ENCODE data around the gene RNF227. TPM values are rescaled to one million over a fixed set of nuclear protein-coding genes. Genes with fewer than 3 reads are reported as not detected.

RNF227 gene
- total and polyA plus RNA-seq, 2 of the 13 experiments (the other 11 are each of a cell fraction or from before 2014, with no cell fraction given), result 0.20 to 0.79 TPM

DNA sequence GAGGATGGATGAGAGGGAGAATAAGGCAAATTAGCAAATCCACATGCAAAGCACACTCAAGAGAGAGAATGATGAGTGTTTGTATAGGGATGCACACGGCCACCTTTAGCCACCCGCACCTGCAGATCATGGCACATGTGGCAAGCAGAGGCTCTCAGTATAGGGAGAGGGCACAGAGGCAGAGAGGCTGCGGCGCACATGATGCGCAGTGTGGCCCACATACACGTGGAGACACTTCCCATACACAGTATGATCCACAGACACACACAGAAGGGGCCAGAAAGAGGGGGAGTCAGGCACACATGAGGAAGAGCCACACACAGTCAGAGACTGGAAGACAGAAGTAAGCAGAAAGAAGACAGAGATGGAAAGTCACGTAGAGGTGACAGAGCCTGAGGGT is 34.0 kb downstream of the RNF227 start:
- peaks cover 37% of the 10 kb centered on the region for H3K4me1 ChIP-seq (ENCODE audit: insufficient read depth, low read length)
- in situ Hi-C loops (cut with HindIII; ENCODE audit: extremely low pct_ligation_motif_present, low pct_unique_long_range_greater_than_20kb) (no loop called here), intact Hi-C loops (cut with micrococcal nuclease; ENCODE audit: unreplicated experiment) (no loop called here)
- no peaks in the 10 kb centered on the region for H3K79me2 ChIP-seq (ENCODE audit: insufficient read depth, low read length)
- ATAC-seq (no peak), FAIRE-seq (no peak), DNase-seq (ENCODE audit: low spot score) (no peak)
- no peak overlapping the region for H3K4me3 ChIP-seq (replicated peaks in 1 of 3; ENCODE audit: insufficient read depth in 1 of 3, low read depth in 2 of 3, low read length in 3 of 3)
- H3K4me2 ChIP-seq (ENCODE audit: low read depth, low read length), result no peak overlapping the region
- POLR2A ChIA-PET, result interaction anchor here (1.1 kb wide), 1 partner anchor 25 kb away, joined by 3 read pairs; the partner anchor contains the start of gene NAA38
- H3K9me3 ChIP-seq (ENCODE audit: low read length), result no peaks in the 10 kb centered on the region
- 76% methylated on average over 7 of the region's 7 CpGs for WGBS (ENCODE audit: low lambda C conversion rate)
- H2AFZ ChIP-seq (ENCODE audit: low read length), result no peak overlapping the region
- BruUV-seq (replicated peaks), result no TSS peak
- CTCF ChIA-PET (ENCODE audit: low intra/inter-chr PET ratio, low total read pairs), result no interaction called here
- H4K20me1 ChIP-seq (ENCODE audit: insufficient read depth, low read length), result no peaks in the 10 kb centered on the region
- H3K9ac ChIP-seq (ENCODE audit: insufficient read depth, low read depth, low read length), result no peak overlapping the region
- no peaks in the 10 kb centered on the region for H3K36me3 ChIP-seq (replicated peaks in 1 of 2; ENCODE audit: control insufficient read depth in 1 of 2, insufficient read depth in 2 of 2, low read length in 2 of 2)
- H3K27me3 ChIP-seq (ENCODE audit: control insufficient read depth in 1 of 2, insufficient read depth in 2 of 2, low read length in 2 of 2), result peaks cover 1 to 22% of the 10 kb centered on the region in 2 experiments; a peak in 2 of 5 replicates
- H3K27ac ChIP-seq (ENCODE audit: extremely low read length, insufficient read depth, low read length), result no peak overlapping the region
- TF ChIP-seq ZNF879 (CRISPR knock-in tag; IDR thresholded peaks at IDR 0.05) (no peak), ZBTB20 (CRISPR knock-in tag; IDR thresholded peaks at IDR 0.05; ENCODE audit: borderline replicate concordance, low read depth) (no peak), PHB2 (IDR thresholded peaks at IDR 0.05; ENCODE audit: partially characterized antibody) (no peak), MEIS2 (CRISPR knock-in tag; IDR thresholded peaks at IDR 0.05) (no peak), ZFP62 (CRISPR knock-in tag; IDR thresholded peaks at IDR 0.05) (no peak), XRCC5 (optimal IDR thresholded peaks at IDR 0.05; ENCODE audit: low read length) (no peak), ZSCAN31 (CRISPR knock-in tag; IDR thresholded peaks at IDR 0.05; ENCODE audit: low read depth) (no peak), HNRNPH1 (optimal IDR thresholded peaks at IDR 0.05; ENCODE audit: low read depth, low read length) (no peak), RBAK (CRISPR knock-in tag; IDR thresholded peaks at IDR 0.05) (no peak)
- TF ChIP-seq, protein P1, sequence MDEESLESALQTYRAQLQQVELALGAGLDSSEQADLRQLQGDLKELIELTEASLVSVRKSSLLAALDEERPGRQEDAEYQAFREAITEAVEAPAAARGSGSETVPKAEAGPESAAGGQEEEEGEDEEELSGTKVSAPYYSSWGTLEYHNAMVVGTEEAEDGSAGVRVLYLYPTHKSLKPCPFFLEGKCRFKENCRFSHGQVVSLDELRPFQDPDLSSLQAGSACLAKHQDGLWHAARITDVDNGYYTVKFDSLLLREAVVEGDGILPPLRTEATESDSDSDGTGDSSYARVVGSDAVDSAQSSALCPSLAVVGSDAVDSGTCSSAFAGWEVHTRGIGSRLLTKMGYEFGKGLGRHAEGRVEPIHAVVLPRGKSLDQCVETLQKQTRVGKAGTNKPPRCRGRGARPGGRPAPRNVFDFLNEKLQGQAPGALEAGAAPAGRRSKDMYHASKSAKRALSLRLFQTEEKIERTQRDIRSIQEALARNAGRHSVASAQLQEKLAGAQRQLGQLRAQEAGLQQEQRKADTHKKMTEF (CRISPR knock-in tag; IDR thresholded peaks at IDR 0.05), result no peak
- TF ChIP-seq, protein P2, sequence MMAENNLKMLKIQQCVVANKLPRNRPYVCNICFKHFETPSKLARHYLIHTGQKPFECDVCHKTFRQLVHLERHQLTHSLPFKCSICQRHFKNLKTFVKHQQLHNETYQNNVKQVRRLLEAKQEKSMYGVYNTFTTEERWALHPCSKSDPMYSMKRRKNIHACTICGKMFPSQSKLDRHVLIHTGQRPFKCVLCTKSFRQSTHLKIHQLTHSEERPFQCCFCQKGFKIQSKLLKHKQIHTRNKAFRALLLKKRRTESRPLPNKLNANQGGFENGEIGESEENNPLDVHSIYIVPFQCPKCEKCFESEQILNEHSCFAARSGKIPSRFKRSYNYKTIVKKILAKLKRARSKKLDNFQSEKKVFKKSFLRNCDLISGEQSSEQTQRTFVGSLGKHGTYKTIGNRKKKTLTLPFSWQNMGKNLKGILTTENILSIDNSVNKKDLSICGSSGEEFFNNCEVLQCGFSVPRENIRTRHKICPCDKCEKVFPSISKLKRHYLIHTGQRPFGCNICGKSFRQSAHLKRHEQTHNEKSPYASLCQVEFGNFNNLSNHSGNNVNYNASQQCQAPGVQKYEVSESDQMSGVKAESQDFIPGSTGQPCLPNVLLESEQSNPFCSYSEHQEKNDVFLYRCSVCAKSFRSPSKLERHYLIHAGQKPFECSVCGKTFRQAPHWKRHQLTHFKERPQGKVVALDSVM (CRISPR knock-in tag; IDR thresholded peaks at IDR 0.05), result no peak
- TF ChIP-seq, protein P3, sequence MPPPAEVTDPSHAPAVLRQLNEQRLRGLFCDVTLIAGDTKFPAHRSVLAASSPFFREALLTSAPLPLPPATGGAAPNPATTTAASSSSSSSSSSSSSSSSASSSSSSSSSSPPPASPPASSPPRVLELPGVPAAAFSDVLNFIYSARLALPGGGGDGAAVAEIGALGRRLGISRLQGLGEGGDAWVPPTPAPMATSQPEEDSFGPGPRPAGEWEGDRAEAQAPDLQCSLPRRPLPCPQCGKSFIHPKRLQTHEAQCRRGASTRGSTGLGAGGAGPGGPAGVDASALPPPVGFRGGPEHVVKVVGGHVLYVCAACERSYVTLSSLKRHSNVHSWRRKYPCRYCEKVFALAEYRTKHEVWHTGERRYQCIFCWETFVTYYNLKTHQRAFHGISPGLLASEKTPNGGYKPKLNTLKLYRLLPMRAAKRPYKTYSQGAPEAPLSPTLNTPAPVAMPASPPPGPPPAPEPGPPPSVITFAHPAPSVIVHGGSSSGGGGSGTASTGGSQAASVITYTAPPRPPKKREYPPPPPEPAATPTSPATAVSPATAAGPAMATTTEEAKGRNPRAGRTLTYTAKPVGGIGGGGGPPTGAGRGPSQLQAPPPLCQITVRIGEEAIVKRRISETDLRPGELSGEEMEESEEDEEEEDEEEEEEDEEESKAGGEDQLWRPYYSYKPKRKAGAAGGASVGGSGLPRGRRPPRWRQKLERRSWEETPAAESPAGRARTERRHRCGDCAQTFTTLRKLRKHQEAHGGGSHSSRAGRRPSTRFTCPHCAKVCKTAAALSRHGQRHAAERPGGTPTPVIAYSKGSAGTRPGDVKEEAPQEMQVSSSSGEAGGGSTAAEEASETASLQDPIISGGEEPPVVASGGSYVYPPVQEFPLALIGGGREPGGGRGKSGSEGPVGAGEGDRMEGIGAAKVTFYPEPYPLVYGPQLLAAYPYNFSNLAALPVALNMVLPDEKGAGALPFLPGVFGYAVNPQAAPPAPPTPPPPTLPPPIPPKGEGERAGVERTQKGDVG (CRISPR knock-in tag; IDR thresholded peaks at IDR 0.05; ENCODE audit: borderline replicate concordance), result no peak
- TF ChIP-seq, protein P4, sequence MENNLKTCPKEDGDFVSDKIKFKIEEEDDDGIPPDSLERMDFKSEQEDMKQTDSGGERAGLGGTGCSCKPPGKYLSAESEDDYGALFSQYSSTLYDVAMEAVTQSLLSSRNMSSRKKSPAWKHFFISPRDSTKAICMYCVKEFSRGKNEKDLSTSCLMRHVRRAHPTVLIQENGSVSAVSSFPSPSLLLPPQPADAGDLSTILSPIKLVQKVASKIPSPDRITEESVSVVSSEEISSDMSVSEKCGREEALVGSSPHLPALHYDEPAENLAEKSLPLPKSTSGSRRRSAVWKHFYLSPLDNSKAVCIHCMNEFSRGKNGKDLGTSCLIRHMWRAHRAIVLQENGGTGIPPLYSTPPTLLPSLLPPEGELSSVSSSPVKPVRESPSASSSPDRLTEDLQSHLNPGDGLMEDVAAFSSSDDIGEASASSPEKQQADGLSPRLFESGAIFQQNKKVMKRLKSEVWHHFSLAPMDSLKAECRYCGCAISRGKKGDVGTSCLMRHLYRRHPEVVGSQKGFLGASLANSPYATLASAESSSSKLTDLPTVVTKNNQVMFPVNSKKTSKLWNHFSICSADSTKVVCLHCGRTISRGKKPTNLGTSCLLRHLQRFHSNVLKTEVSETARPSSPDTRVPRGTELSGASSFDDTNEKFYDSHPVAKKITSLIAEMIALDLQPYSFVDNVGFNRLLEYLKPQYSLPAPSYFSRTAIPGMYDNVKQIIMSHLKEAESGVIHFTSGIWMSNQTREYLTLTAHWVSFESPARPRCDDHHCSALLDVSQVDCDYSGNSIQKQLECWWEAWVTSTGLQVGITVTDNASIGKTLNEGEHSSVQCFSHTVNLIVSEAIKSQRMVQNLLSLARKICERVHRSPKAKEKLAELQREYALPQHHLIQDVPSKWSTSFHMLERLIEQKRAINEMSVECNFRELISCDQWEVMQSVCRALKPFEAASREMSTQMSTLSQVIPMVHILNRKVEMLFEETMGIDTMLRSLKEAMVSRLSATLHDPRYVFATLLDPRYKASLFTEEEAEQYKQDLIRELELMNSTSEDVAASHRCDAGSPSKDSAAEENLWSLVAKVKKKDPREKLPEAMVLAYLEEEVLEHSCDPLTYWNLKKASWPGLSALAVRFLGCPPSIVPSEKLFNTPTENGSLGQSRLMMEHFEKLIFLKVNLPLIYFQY (CRISPR knock-in tag; IDR thresholded peaks at IDR 0.05; ENCODE audit: borderline replicate concordance), result no peak
